Astrocyte of the cerebellum (primary cell): ENCODE measurements around the gene RGS6.

Experiments
- DNase-seq: peaks from one replicate; pipeline ENCODE4 v3.0.0-alpha.2; 2011; ENCODE audit warnings: low read depth
- H3K4me3 ChIP-seq: 2 replicates; pipeline ENCODE4 v1.5.1; 2011; ENCODE audit warnings: mild to moderate bottlenecking, low read depth, low read length, moderate library complexity
- CTCF ChIP-seq: IDR thresholded peaks from 2 replicates; pipeline ENCODE4 v1.5.1; 2012; ENCODE audit warnings: low read length, low read depth, moderate library complexity, mild to moderate bottlenecking; ENCODE audit errors: missing control alignments
- in situ Hi-C: cut with HindIII; loops from 2 replicates; pipeline ENCODE4 v1.10.0; 2017; ENCODE audit warnings: low sequenced_read_pairs

Gene RGS6

GRCh38 chr14:72347118-72347517 lies 414.9 kb downstream of the RGS6 start:
- no peak overlapping the region for H3K4me3 ChIP-seq
- TF ChIP-seq CTCF = no peak
- in situ Hi-C loops = no loop called here
- DNase-seq = no peak

GRCh38 chr14:72350215-72350614 lies 418.0 kb downstream of the RGS6 start:
- no peak for TF ChIP-seq CTCF
- DNase-seq = no peak
- H3K4me3 ChIP-seq = no peak overlapping the region
- in situ Hi-C loops = no loop called here

- in situ Hi-C loops = no loop called here
- H3K4me3 ChIP-seq = no peak overlapping the region
- TF ChIP-seq CTCF = no peak
- DNase-seq = no peak
These were observed 419.8 kb downstream of the RGS6 start for GRCh38 chr14:72352012-72352411.

- no peak overlapping the region for H3K4me3 ChIP-seq
- no peak for DNase-seq
- in situ Hi-C loops = no loop called here
- TF ChIP-seq CTCF = no peak
These were observed 434.4 kb downstream of the RGS6 start for GRCh38 chr14:72366619-72367018.

- in situ Hi-C loops = no loop called here
- no peak for DNase-seq
- TF ChIP-seq CTCF = no peak
- no peak overlapping the region for H3K4me3 ChIP-seq
These were observed 436.9 kb downstream of the RGS6 start for GRCh38 chr14:72369106-72369505.

GRCh38 chr14:72377016-72377415 lies 444.8 kb downstream of the RGS6 start:
- no peak overlapping the region for H3K4me3 ChIP-seq
- TF ChIP-seq CTCF = no peak
- in situ Hi-C loops = no loop called here
- DNase-seq = no peak

GRCh38 chr14:72380456-72380855 lies 448.2 kb downstream of the RGS6 start:
- in situ Hi-C loops = no loop called here
- no peak for DNase-seq
- no peak for TF ChIP-seq CTCF
- H3K4me3 ChIP-seq = no peak overlapping the region
